HFFc6 (cell line): Measurements from ENCODE around the gene TGFBR1. TPM values are rescaled to one million over a fixed set of nuclear protein-coding genes. Genes with fewer than 3 reads are reported as not detected.

Experiments
- DNase-seq: peaks from one replicate; pipeline ENCODE4 v3.0.0-alpha.2; 2018
- H3K27ac Mint-ChIP-seq: 2 replicates; pipeline ENCODE4 v1.8.0; 2020; ENCODE audit warnings: mild to moderate bottlenecking, mixed read lengths
- H3K27me3 Mint-ChIP-seq: 2 replicates; pipeline ENCODE4 v1.8.0; 2021; ENCODE audit warnings: mild to moderate bottlenecking, moderate library complexity, mixed read lengths; ENCODE audit not compliant: insufficient read depth
- H3K36me3 Mint-ChIP-seq: 2 replicates; pipeline ENCODE4 v1.8.0; 2021; ENCODE audit warnings: low read depth, mixed read lengths
- H3K4me1 Mint-ChIP-seq: 2 replicates; pipeline ENCODE4 v1.8.0; 2020; ENCODE audit warnings: low read depth, mixed read lengths
- H3K4me3 Mint-ChIP-seq: 2 replicates; pipeline ENCODE4 v1.8.0; 2020; ENCODE audit warnings: mild to moderate bottlenecking, moderate library complexity, mixed read lengths
- H3K9me3 Mint-ChIP-seq: 2 replicates; pipeline ENCODE4 v1.8.0; 2020; ENCODE audit warnings: mild to moderate bottlenecking, mixed read lengths
- CTCF ChIP-seq: fragments of 200-600 bp; sonication (generic); IDR thresholded peaks from 2 replicates; pipeline ENCODE4 v1.5.0; 2021; ENCODE audit warnings: antibody characterized with exemption, mild to moderate bottlenecking
- total RNA-seq, 6 experiments: library from RNA; stranded (reverse); fragmentation: NEBNext Ultra II Directional; extraction: Animal tissue kit (Norgen Biotek cat#: 25700); gene quantifications; 2 replicates in 1 of 6; 3 replicates in 5 of 6; pipeline ENCODE4 v1.2.3, GENCODE V29; 2021

The TGFBR1 gene
- total RNA-seq, 6 experiments from 2014 or later = 28.8 to 39.1 (median 32.7) TPM

GRCh38 chr9:99177576-99178366 is 72.9 kb downstream of the TGFBR1 start:
- no peak for TF ChIP-seq CTCF
- peaks cover 6% of the 10 kb centered on the region; the same call in 1 of the 2 replicates for H3K27me3 Mint-ChIP-seq
- peaks cover 17% of the 10 kb centered on the region; the same call in 1 of the 2 replicates for H3K4me1 Mint-ChIP-seq
- no peak overlapping the region for H3K4me3 Mint-ChIP-seq
- H3K9me3 Mint-ChIP-seq = no peaks in the 10 kb centered on the region
- no peaks in the 10 kb centered on the region for H3K36me3 Mint-ChIP-seq
- H3K27ac Mint-ChIP-seq = no peak overlapping the region
- DNase-seq = no peak

DNA sequence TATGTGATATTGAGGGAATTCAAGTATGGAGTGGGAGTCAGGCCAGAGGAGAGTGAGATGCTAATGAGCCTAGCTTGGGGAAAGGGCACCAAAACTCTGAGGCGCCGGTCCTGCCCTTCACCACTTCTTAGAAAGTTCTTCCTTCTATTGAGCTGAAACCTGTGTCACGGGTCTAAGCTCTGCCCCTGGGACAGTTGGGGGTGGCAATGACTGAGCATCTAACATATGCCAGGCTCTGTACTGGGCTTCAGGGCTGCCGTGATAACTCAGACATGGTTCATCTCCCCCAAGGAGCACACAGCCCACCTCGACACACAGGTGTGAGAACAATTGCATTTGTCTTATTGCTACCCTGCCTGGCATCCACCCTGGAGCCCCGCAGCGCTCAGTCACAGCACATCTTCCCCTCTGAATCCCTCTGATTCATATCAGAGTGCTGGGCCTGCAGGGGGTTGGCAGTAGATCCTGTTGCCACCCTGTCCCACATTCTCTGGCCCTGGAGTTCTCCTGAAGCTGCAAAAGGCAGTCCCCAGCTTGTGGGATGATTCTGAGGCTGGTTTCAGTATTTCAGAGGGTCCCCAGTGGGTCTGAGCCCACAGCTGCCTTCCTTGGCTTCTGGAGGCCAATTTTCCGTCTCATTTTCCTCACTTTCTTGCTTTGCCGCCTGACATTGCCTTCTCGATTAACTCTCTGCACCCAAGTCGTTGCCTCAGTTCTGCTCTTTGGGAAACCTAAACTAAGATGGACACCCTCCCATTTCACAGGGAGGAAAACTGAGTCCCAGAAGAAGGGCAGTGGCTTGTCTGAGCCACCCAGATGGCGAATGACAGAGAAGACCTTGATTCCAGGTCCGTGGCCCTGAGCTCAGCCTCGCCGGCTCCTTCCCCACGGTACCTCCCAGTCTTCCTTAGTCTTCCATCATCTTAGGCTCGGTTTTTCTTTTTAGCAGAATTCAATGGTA is 74.3 kb downstream of the TGFBR1 start:
- Mint-ChIP-seq H3K36me3 (no peaks in the 10 kb centered on the region), H3K27me3 (peaks cover 2% of the 10 kb centered on the region), H3K9me3 (no peaks in the 10 kb centered on the region), H3K27ac (no peak overlapping the region), H3K4me3 (no peak overlapping the region), H3K4me1 (peaks cover 17% of the 10 kb centered on the region; the same call in 1 of the 2 replicates)
- no peak for DNase-seq
- no peak for TF ChIP-seq CTCF

GRCh38 chr9:99180199-99180598 is 75.3 kb downstream of the TGFBR1 start:
- H3K4me3 Mint-ChIP-seq = no peak overlapping the region
- no peaks in the 10 kb centered on the region for H3K36me3 Mint-ChIP-seq
- H3K27me3 Mint-ChIP-seq = peaks cover 2% of the 10 kb centered on the region
- H3K9me3 Mint-ChIP-seq = no peaks in the 10 kb centered on the region
- peaks cover 27% of the 10 kb centered on the region for H3K4me1 Mint-ChIP-seq
- H3K27ac Mint-ChIP-seq = no peak overlapping the region
- no peak for TF ChIP-seq CTCF
- DNase-seq = no peak

GRCh38 chr9:99180662-99181061 is 75.7 kb downstream of the TGFBR1 start:
- no peak for TF ChIP-seq CTCF
- Mint-ChIP-seq H3K27ac (no peak overlapping the region), H3K4me1 (peaks cover 28% of the 10 kb centered on the region), H3K27me3 (peaks cover 2% of the 10 kb centered on the region), H3K36me3 (no peaks in the 10 kb centered on the region), H3K4me3 (no peak overlapping the region), H3K9me3 (no peaks in the 10 kb centered on the region)
- DNase-seq = no peak

DNA sequence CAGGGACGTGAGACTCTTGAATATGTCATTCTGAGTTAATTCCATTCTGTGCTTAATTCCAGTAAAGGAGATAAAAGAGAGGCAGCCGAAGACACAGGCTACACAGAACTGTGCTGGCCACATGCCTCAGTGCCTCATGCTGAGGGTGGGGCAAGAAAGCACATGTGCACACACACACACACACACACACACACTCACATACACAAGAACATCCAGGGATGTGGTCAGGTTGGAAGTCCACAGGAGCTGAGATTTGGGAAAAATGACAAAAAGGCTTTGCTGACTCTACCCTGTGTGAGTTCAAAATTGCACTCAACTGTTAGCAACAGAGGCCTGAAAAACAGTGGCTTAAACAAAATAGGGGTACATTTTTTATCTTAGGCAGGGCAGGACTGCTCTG is 76.3 kb downstream of the TGFBR1 start:
- Mint-ChIP-seq H3K4me1 (peaks cover 28% of the 10 kb centered on the region), H3K9me3 (no peaks in the 10 kb centered on the region), H3K36me3 (no peaks in the 10 kb centered on the region), H3K4me3 (no peak overlapping the region), H3K27ac (no peak overlapping the region), H3K27me3 (peaks cover 2% of the 10 kb centered on the region)
- no peak for DNase-seq
- TF ChIP-seq CTCF = no peak
